ENCODE results near the gene UGDH.
"Not testable (repeated sequence)": the region's sequence is repeated elsewhere in the genome, so short reads cannot be mapped to it uniquely, and the experiment has no call there.

UGDH gene

GRCh38 chr4:39528061-39528465 is 824 bp upstream of the UGDH start:
- DNase-seq = no peak

DNA sequence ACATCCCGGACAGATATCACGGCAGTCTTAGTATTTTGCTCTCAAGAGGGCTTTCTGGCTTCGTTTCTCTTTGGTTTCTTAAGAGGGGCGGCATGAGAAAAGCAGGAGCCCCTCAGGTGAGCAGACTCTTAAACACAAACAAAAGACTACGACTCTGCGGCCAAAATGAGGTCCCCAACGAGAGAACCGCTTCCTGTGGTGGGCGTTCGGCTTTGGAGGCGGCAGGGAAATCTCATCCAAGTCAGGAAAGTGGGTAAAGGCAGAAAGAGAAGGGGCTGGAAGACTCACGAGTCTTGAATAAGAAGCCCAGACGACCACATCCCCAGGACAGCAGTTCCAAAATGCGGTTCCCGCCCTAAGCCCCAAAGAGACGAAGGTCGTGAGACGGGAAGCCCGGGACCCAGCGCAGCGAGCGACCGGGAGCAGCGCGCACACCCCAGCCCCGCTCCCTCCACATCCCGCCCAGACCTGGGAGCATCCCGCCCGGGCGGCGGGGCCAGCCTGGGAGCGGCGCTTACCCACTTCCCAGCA is 409 bp downstream of the UGDH start:
- no peak for DNase-seq

GRCh38 chr4:39525822-39526690 is 1.2 kb downstream of the UGDH start:
- no peak for DNase-seq

DNA sequence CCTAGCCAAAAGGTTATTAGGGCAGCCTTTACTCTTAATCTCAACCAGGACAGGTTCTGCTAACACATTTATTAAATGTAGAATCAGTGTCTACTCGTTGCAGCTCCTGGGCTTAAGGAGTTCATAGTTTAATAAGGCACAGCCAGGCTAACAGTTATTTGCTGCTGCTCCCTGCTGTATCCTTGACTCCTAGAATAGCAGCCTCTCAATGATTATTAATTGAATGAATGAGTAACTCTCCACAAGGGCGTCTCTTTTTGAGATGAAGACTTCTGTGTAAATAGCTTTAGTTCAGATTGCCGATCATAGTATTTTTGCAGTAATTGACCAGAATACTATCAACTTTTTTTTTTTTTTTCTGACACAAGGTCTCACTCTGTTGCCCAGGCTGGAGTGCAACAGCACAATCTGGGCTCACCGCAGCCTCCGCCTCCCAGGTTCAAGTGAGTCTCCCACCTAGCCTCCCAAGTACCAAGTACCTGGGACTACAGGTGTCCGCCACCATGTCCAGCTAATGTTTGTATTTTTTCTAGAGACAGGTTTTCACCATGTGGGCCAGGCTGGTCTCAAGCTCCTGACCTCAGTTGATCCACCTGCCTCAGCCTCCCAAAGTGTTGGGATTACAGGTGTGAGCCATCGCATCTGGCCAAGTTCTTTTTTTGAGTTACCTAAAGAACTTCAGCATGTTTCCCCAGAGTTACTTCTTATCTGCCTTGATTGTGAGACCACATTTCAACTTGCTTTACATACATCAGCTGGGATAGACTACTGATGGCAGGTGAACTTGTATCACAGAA is 2.9 kb downstream of the UGDH start:
- no peak for DNase-seq

DNA sequence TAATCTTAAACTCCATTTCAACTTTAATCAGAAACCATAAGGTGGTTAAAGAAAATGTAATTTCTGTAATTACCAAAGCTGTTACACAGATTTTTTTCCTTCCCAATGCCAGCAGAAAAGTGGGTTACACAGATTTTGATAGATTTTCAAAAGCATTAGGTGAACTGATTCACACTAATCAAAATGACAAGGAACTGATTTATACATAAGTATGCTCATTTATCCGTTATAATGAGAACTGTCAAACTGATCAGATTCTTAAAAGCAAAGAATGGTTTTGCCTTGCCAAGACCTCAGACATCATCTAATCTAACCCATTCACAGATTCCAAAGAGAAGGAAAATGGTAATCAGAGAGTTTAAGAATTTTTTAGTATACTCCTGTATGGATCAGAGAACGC is 5.2 kb downstream of the UGDH start:
- no peak for DNase-seq

DNA sequence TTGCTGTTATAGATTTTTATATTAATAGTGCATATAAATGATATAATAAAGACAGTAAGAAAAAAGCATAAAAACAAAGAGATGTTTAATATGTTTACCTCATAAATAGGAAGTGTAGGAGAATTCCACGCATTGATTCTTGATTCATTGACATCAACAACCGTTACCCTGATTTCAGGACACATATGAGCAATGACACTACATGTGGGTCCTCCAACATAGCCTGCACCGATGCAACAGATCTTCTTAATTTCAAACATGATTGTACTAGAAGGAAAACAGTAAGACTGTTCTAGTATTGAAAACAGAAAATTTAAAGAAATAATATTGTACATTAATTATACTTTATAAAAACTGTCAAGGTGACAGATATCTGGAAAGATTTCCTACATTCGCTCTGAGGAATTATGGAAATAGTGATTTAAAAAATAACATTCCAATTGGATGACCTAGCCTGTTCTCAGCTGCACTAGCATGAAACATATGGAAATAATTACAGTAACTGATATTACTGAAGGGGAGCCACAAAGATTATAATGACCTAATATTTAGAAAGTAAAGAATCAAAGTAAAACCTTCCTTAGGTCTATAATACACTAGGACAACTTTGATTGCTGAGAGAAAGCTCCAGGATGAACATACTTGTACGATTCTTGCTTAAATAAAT is 5.9 kb downstream of the UGDH start:
- no peak for DNase-seq

- DNase-seq = no peak
Measured at GRCh38 chr4:39518484-39518883, 8.8 kb downstream of the UGDH start.

DNA sequence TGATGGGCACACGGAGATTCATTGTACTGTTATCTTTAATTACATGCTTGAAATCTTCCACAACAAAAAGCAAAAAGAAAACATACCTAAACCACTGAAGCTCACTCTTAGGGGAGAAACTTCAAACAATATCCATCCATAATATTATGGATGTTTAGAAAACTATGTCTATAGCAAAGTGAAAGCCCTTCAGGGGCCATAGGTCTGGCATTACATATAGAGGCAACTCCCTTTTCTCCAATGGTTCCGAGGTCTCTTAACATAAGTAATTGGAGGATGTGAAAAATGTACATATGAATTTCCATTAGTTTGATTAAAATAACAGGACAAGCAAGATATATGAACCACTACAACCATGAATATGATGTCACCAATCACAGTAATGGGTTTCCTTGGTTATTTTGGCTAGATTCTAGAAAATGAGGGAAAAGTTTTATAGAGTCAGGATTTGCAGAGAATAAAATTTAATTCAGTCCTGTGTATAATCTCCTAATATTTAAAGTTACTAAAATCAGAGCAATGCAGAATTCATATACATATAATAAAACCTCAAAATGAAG is 10.8 kb downstream of the UGDH start:
- DNase-seq = no peak

GRCh38 chr4:39515669-39516401 is 11.4 kb downstream of the UGDH start:
- not testable (repeated sequence) for DNase-seq

- no peak for DNase-seq
Measured at GRCh38 chr4:39514888-39515401, 12.3 kb downstream of the UGDH start.

DNA sequence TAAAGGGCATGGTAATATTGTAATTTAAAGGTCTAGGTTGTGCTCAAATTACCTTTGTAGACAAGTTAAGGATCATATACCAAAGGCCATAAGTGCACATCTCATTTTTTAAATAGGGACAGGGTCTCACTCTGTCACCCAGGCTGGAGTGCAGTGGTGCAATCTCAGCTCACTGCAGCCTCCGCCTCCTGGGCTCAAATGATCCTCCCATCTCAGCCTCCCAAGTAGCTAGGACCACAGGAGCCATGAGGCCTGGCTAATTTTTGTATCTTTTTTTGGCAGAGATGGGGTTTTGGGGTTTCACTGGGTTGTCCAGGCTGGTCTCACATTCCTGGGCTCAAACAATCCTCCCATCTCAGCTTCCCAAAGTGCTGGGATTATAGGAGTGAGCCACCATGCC is 13.0 kb downstream of the UGDH start:
- not testable (repeated sequence) for DNase-seq

- DNase-seq = no peak
Measured at GRCh38 chr4:39510348-39510929, 16.8 kb downstream of the UGDH start.

DNA sequence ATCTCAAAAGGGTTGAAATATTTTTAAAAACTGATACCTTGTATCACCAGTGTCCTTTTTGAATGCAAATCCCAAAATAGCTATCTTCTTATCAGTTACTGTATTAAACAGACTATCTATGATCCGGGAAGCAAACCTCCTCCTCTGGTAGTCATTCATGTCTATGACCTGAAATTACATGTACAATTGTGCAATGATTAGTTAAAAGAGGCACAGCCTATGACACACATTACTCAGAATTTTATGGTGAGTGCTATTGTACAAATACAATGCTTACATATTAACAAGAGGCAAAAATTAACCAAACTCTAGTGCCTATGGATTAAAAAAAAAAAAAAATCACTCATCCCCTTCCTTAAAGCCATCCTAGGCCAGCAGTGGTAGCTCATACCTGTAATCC is 21.7 kb downstream of the UGDH start:
- DNase-seq = no peak

DNA sequence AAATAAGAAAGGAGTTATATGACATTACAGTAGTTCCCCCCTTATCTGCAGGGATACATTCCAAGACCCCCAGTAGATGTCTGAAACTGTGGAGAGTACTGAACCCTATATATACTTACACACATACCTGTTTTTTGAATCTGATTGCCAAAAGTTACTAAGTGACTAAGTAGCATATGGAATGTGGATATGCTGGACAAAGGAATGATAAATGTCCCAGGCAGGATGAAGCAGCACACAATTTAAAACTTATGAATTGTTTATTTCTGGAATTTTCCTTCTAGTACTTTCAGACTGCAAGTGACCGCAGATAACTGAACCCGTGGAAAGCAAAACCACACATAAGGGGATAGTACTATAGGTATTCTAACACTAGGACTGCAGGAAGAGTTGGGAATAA is 22.7 kb downstream of the UGDH start:
- no peak for DNase-seq

GRCh38 chr4:39502664-39503035 is 24.6 kb downstream of the UGDH start:
- not testable (repeated sequence) for DNase-seq

DNA sequence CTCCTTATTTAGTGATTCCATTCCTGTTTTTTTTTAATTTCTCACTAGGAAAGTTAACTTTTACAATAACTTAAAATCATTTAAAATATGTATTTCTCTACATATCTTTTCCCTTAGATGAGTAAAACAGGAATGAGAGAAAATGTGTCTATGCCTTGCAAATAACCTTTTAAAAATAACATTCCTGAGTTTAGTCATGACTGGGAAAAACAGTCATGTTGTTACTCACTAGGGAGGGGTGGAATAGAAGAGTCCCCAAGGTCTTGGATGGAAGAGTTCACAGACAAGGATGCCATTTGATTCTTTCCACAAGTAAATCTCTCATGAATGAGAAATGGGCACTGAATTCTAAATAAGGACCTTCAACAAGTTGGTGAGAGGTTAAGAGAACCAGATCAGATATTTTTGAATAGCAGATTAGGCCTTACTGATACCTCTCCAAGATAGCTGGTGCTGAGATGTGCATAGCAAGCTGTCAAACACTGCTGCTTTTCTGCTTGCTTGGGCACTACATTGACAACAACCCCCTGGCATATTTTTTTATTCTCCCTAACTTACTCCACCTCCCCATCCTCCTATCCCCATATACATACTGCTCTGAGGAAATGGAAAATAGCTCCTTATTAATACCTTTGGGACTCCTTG is 25.1 kb downstream of the UGDH start:
- DNase-seq = no peak

- DNase-seq = no peak
Measured at GRCh38 chr4:39498727-39499020, 28.6 kb downstream of the UGDH start.

GRCh38 chr4:39497909-39498726 is 29.1 kb downstream of the UGDH start:
- no peak for DNase-seq

- DNase-seq = no peak
Measured at GRCh38 chr4:39495446-39496213, 31.6 kb downstream of the UGDH start.

DNA sequence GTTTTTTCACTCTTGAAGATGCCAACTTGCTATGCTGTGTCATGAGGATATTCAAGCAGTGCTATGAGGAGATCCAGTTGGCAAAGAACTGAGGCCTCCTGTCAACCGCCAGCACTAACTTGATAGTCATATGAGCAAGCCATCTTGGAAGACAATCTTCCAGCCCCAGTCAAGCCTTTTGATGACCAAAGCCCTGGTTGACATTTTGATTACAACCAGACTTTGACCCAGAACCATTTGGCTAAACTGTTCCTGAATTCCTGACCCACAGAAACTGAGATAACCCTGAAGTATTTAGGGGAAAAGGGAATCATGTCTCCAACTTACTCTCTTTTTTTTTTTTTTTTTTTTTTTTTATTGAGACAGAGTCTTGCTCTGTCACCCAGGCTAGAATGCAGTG is 32.9 kb downstream of the UGDH start:
- DNase-seq = no peak

All from NCI-H1417 treated with DMSO at 0.1 percent for 48 hours (cell line).